HL-60 (cell line): ENCODE data around the gene CUL1.
A peak's percentile ranks its signal among the peaks of the same experiment; 100 is the strongest.

Source experiments
- DNase-seq, 2 experiments: peaks; one replicate each; pipeline ENCODE4 v3.0.0-alpha.2; 2010 to 2020; ENCODE audit warnings: low read depth in 1 of 2, low spot score in 1 of 2
- H3K27ac ChIP-seq: fragments of 250-450 bp; sonication (Bioruptor Pico); replicated peaks from 2 replicates; pipeline ENCODE4 v1.5.1; 2020; ENCODE audit warnings: mild to moderate bottlenecking, moderate library complexity
- H3K27me3 ChIP-seq: fragments of 250-450 bp; sonication (Bioruptor Pico); 2 replicates; pipeline ENCODE4 v1.5.1; 2021; ENCODE audit warnings: mild to moderate bottlenecking, moderate library complexity; ENCODE audit not compliant: insufficient read depth, poor library complexity, severe bottlenecking
- H3K4me3 ChIP-seq: replicated peaks from 2 replicates; pipeline ENCODE4 v1.5.1; 2011; ENCODE audit warnings: mild to moderate bottlenecking, control low read depth, low read length; ENCODE audit not compliant: insufficient read depth
- CTCF ChIP-seq: IDR thresholded peaks from one replicate; pipeline ENCODE4 v1.5.1; 2011; ENCODE audit warnings: low read length, control low read depth, inconsistent platforms; ENCODE audit not compliant: insufficient read depth
- GABPA ChIP-seq: IDR thresholded peaks from 2 replicates; pipeline ENCODE4 v1.6.1; 2012; ENCODE audit warnings: low read depth
- POLR2AphosphoS5 ChIP-seq: IDR thresholded peaks from 2 replicates; pipeline ENCODE4 v1.6.1; 2012; ENCODE audit warnings: low read depth
- REST ChIP-seq: IDR thresholded peaks from 2 replicates; pipeline ENCODE4 v1.6.1; 2012; ENCODE audit warnings: low read depth; ENCODE audit not compliant: insufficient replicate concordance
- SPI1 ChIP-seq: IDR thresholded peaks from 2 replicates; pipeline ENCODE4 v1.6.1; 2012; ENCODE audit warnings: low read depth, mild to moderate bottlenecking, borderline replicate concordance

CUL1 gene

DNA sequence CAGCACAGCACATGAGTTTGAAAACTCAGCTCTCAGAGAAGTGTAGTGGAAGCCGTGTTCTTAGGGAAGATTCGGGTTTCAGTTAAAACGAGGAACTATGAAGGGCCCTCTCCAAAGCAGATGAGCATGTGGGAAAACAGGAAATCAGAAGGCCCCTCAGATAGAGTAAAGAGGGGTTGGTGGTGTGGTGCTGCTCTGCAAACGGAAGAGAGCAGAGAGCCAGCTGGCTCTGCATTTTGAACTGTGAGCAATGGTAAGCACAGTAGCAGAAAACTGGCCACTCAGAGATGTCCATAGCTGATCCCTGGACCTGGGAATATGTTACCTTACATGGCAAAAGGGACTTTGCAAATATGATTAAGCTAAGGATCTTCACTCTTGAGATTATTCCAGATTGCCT, 27.9 kb upstream of the CUL1 start:
- TF ChIP-seq POLR2AphosphoS5 (no peak), SPI1 (peak; percentile 12; the same call in 1 of the 2 replicates)
- no peak overlapping the region for H3K4me3 ChIP-seq
- no peak overlapping the region for H3K27ac ChIP-seq
- peak in 1 of 2 experiments; percentile 11 for DNase-seq
- H3K27me3 ChIP-seq, result no peaks in the 10 kb centered on the region

GRCh38 chr7:148672041-148672440, 26.7 kb upstream of the CUL1 start:
- H3K27me3 ChIP-seq, result no peaks in the 10 kb centered on the region
- DNase-seq, result no peak
- no peak overlapping the region for H3K27ac ChIP-seq
- no peak overlapping the region for H3K4me3 ChIP-seq
- TF ChIP-seq REST (no peak), SPI1 (no peak), POLR2AphosphoS5 (no peak), CTCF (no peak), GABPA (no peak)

GRCh38 chr7:148674689-148675088, 24.0 kb upstream of the CUL1 start:
- no peak overlapping the region for H3K4me3 ChIP-seq
- H3K27ac ChIP-seq, result no peak overlapping the region
- H3K27me3 ChIP-seq, result no peaks in the 10 kb centered on the region
- no peak for TF ChIP-seq POLR2AphosphoS5
- no peak for TF ChIP-seq CTCF
- TF ChIP-seq SPI1, result no peak
- no peak for TF ChIP-seq REST
- TF ChIP-seq GABPA, result no peak
- no peak for DNase-seq

- no peak for DNase-seq
- no peak overlapping the region for H3K27ac ChIP-seq
- TF ChIP-seq GABPA, result no peak
- TF ChIP-seq SPI1, result no peak
- no peak for TF ChIP-seq CTCF
- TF ChIP-seq REST, result no peak
- no peak for TF ChIP-seq POLR2AphosphoS5
- no peak overlapping the region for H3K4me3 ChIP-seq
- no peaks in the 10 kb centered on the region for H3K27me3 ChIP-seq
These were observed 22.4 kb upstream of the CUL1 start for GRCh38 chr7:148676291-148676690.
